Measurements from ENCODE around the gene DNAJC30. TPM values are rescaled to one million over a fixed set of nuclear protein-coding genes. Genes with fewer than 3 reads are reported as not detected.

The DNAJC30 gene
- total RNA-seq, 4 donors from 2014 or later, result 4.5 to 7.5 (median 5.5) TPM

- no peaks in the 10 kb centered on the region for H3K36me3 ChIP-seq
- 50% methylated on average over 4 of the region's 4 CpGs for WGBS
- peaks cover 0 to 10% (median 5%) of the 10 kb centered on the region in 4 donors for H3K9me3 ChIP-seq
- H3K4me3 ChIP-seq, result no peak overlapping the region
- DNase-seq (ENCODE audit: extremely low spot score), result no peak
- H3K27me3 ChIP-seq, result peaks cover 4 to 94% (median 17%) of the 10 kb centered on the region in 4 donors
- no peak for TF ChIP-seq EP300 (IDR thresholded peaks at IDR 0.05)
- no peak for TF ChIP-seq POLR2A (IDR thresholded peaks at IDR 0.05; ENCODE audit: low read depth)
- no peak for TF ChIP-seq CTCF (IDR thresholded peaks at IDR 0.05)
- no peak for TF ChIP-seq POLR2AphosphoS5 (IDR thresholded peaks at IDR 0.05)
- no peak overlapping the region for H3K27ac ChIP-seq (replicated peaks in 1 of 4)
- intact Hi-C loops (cut with DNase I), result no loop called here
- H3K4me1 ChIP-seq, result peaks cover 5 to 12% (median 11%) of the 10 kb centered on the region in 4 donors
Measured at GRCh38 chr7:73645643-73646174, 37.5 kb downstream of the DNAJC30 start.

- no peak overlapping the region for H3K4me3 ChIP-seq
- intact Hi-C loops (cut with DNase I), result no loop called here
- no peak overlapping the region for H3K27ac ChIP-seq (replicated peaks in 1 of 4)
- H3K4me1 ChIP-seq, result peaks cover 5 to 12% (median 11%) of the 10 kb centered on the region in 4 donors
- no peaks in the 10 kb centered on the region for H3K36me3 ChIP-seq
- WGBS, result 65% methylated on average over 5 of the region's 5 CpGs
- DNase-seq (ENCODE audit: extremely low spot score), result no peak
- peaks cover 4 to 86% (median 17%) of the 10 kb centered on the region in 4 donors for H3K27me3 ChIP-seq
- H3K9me3 ChIP-seq, result peaks cover 0 to 10% (median 5%) of the 10 kb centered on the region in 4 donors
- TF ChIP-seq POLR2AphosphoS5 (IDR thresholded peaks at IDR 0.05) (no peak), POLR2A (IDR thresholded peaks at IDR 0.05; ENCODE audit: low read depth) (no peak), EP300 (IDR thresholded peaks at IDR 0.05) (no peak), CTCF (IDR thresholded peaks at IDR 0.05) (no peak)
Measured at GRCh38 chr7:73644688-73645286, 38.5 kb downstream of the DNAJC30 start.

- Histone ChIP-seq H3K36me3 (no peaks in the 10 kb centered on the region), H3K4me1 (peaks cover under 1 to 7% (median 6%) of the 10 kb centered on the region in 4 donors), H3K9me3 (peaks cover 0 to 10% (median 5%) of the 10 kb centered on the region in 4 donors), H3K4me3 (no peak overlapping the region), H3K27ac (replicated peaks in 1 of 4) (no peak overlapping the region), H3K27me3 (peaks cover under 1 to 67% (median 13%) of the 10 kb centered on the region in 4 donors)
- 37% methylated on average over 2 of the region's 2 CpGs for WGBS
- DNase-seq (ENCODE audit: extremely low spot score), result no peak
- TF ChIP-seq CTCF (IDR thresholded peaks at IDR 0.05), result no peak
- TF ChIP-seq POLR2AphosphoS5 (IDR thresholded peaks at IDR 0.05), result no peak
- TF ChIP-seq EP300 (IDR thresholded peaks at IDR 0.05), result no peak
- no peak for TF ChIP-seq POLR2A (IDR thresholded peaks at IDR 0.05; ENCODE audit: low read depth)
- intact Hi-C loops (cut with DNase I), result no loop called here
Measured at GRCh38 chr7:73642834-73643233, 40.4 kb downstream of the DNAJC30 start.

- H3K4me3 ChIP-seq, result no peak overlapping the region
- peaks cover 0 to 9% (median 7%) of the 10 kb centered on the region in 4 donors for H3K4me1 ChIP-seq
- no peaks in the 10 kb centered on the region for H3K36me3 ChIP-seq
- H3K27me3 ChIP-seq, result peaks cover 0 to 33% (median under 1%) of the 10 kb centered on the region in 4 donors
- no peak for DNase-seq (ENCODE audit: extremely low spot score)
- WGBS, result 51% methylated on average over 3 of the region's 3 CpGs
- intact Hi-C loops (cut with DNase I), result no loop called here
- no peak overlapping the region for H3K27ac ChIP-seq (replicated peaks in 1 of 4)
- peaks cover 0 to 10% (median 5%) of the 10 kb centered on the region in 4 donors for H3K9me3 ChIP-seq
- TF ChIP-seq CTCF (IDR thresholded peaks at IDR 0.05) (no peak), POLR2AphosphoS5 (IDR thresholded peaks at IDR 0.05) (no peak), POLR2A (IDR thresholded peaks at IDR 0.05; ENCODE audit: low read depth) (no peak), EP300 (IDR thresholded peaks at IDR 0.05) (no peak)
Measured at GRCh38 chr7:73638911-73639310, 44.3 kb downstream of the DNAJC30 start.

Data from esophagus muscularis mucosa (tissue), 4 donors.